Panc1 (cell line): ENCODE measurements around the gene PIGBOS1. TPM values are rescaled to one million over a fixed set of nuclear protein-coding genes. Genes with fewer than 3 reads are reported as not detected.

ENCODE experiments used
- ATAC-seq: fragments of 200-7000 bp; cut with Tn5 transposase; 2 replicates; pipeline ENCODE4 v1.9.1; 2020; ENCODE audit warnings: mild to moderate bottlenecking, moderate library complexity
- BruUV-seq: library from RNA; stranded (reverse); fragments of 400-500 nt; replicated peaks from 2 replicates; lab custom pipeline; 2021; lab: Mats Ljungman, UMichigan
- CTCF ChIA-PET: fragments of 300-600 bp; sonication (Branson Sonifier 250); formaldehyde crosslinking; loops from one replicate; lab custom pipeline; 2022; ENCODE audit warnings: antibody characterized with exemption; lab: Charles Lee
- POLR2A ChIA-PET: fragments of 300-600 bp; sonication (Branson Sonifier 250); formaldehyde crosslinking; loops from one replicate; lab custom pipeline; 2022; ENCODE audit warnings: antibody characterized with exemption; lab: Charles Lee
- DNase-seq: peaks from one replicate; pipeline ENCODE4 v3.0.0-alpha.2; 2010; ENCODE audit warnings: low read depth, low spot score
- H3K27ac ChIP-seq: 2 replicates; pipeline ENCODE4 v1.5.1; 2011; ENCODE audit warnings: mild to moderate bottlenecking, low read length, inconsistent platforms
- H3K27me3 ChIP-seq: fragments of 200-500 bp; sonication (Bioruptor generic); 2 replicates; pipeline ENCODE4 v1.6.0; 2014; ENCODE audit warnings: low read length, inconsistent platforms; ENCODE audit not compliant: control insufficient read depth, insufficient read depth
- H3K36me3 ChIP-seq: fragments of 200-500 bp; sonication (Bioruptor generic); 2 replicates; pipeline ENCODE4 v1.5.1; 2014; ENCODE audit warnings: inconsistent platforms, mild to moderate bottlenecking, low read length, moderate library complexity; ENCODE audit not compliant: control insufficient read depth, insufficient read depth
- H3K4me1 ChIP-seq: 2 replicates; pipeline ENCODE4 v1.5.1; 2011; ENCODE audit warnings: inconsistent platforms, mild to moderate bottlenecking, low read length, moderate library complexity; ENCODE audit not compliant: control insufficient read depth, insufficient read depth
- H3K4me3 ChIP-seq, 2 experiments: 2 replicates each; pipeline ENCODE4 v1.5.1; 2011 to 2012; ENCODE audit warnings: low read depth in 2 of 2, low read length in 2 of 2, mild to moderate bottlenecking in 2 of 2, inconsistent platforms in 1 of 2, moderate library complexity in 1 of 2
- H3K9me3 ChIP-seq: fragments of 200-500 bp; sonication (Bioruptor generic); 2 replicates; pipeline ENCODE4 v1.5.1; 2014; ENCODE audit warnings: low read depth, mild to moderate bottlenecking, inconsistent platforms, low read length, moderate library complexity; ENCODE audit not compliant: control insufficient read depth, insufficient read depth
- CTCF ChIP-seq: fragments of 450-650 bp; IDR thresholded peaks from 2 replicates; pipeline ENCODE4 v1.5.1; 2017; ENCODE audit warnings: mild to moderate bottlenecking
- POLR2AphosphoS5 ChIP-seq: IDR thresholded peaks from 2 replicates; pipeline ENCODE4 v1.6.1; 2012; ENCODE audit warnings: mild to moderate bottlenecking, low read depth, low read length, moderate library complexity
- REST ChIP-seq, 2 experiments: IDR thresholded peaks; 2 replicates each; pipeline ENCODE4 v1.6.1; 2011 to 2012; ENCODE audit warnings: low read depth in 2 of 2, control low read depth in 1 of 2, low read length in 1 of 2, mild to moderate bottlenecking in 1 of 2, moderate library complexity in 1 of 2; ENCODE audit not compliant: insufficient read depth in 1 of 2
- SIN3A ChIP-seq: IDR thresholded peaks from 2 replicates; pipeline ENCODE4 v1.6.1; 2012; ENCODE audit warnings: low read depth, mild to moderate bottlenecking, low read length, moderate library complexity, borderline replicate concordance; ENCODE audit not compliant: insufficient read depth
- TCF7L2 ChIP-seq: IDR thresholded peaks from 2 replicates; pipeline ENCODE4 v1.6.1; 2011; ENCODE audit warnings: mild to moderate bottlenecking, low read depth, low read length, inconsistent platforms
- in situ Hi-C: cut with HindIII; loops from 2 replicates; pipeline ENCODE4 v1.10.0; 2016; ENCODE audit warnings: low sequenced_read_pairs, low pct_unique_long_range_greater_than_20kb
- intact Hi-C: fragments of 100-400 bp; cut with micrococcal nuclease; formaldehyde crosslinking; loops from one replicate; pipeline ENCODE4 v1.10.0; 2022; ENCODE audit not compliant: unreplicated experiment
- total RNA-seq: library from RNA; stranded (reverse); gene quantifications from one replicate; pipeline ENCODE4 v1.2.1, GENCODE V29; 2021; ENCODE audit not compliant: unreplicated experiment

The PIGBOS1 gene
- total RNA-seq, 1 experiment from 2014 or later, result 13.4 TPM

GRCh38 chr15:55353025-55353424, 34.1 kb upstream of the PIGBOS1 start:
- ChIA-PET POLR2A (no interaction called here), CTCF (no interaction called here)
- TF ChIP-seq SIN3A (no peak), CTCF (no peak), REST (IDR thresholded peaks at IDR 0.05; ENCODE audit: insufficient read depth in 1 of 2, low read depth in 2 of 2, low read length in 1 of 2) (no peak), POLR2AphosphoS5 (no peak), TCF7L2 (no peak)
- intact Hi-C loops, result no loop called here
- Histone ChIP-seq H3K4me3 (no peak overlapping the region), H3K36me3 (no peaks in the 10 kb centered on the region), H3K9me3 (no peaks in the 10 kb centered on the region), H3K27ac (no peak overlapping the region), H3K27me3 (no peaks in the 10 kb centered on the region), H3K4me1 (no peaks in the 10 kb centered on the region)
- BruUV-seq, result no TSS peak
- DNase-seq, result no peak
- in situ Hi-C loops, result no loop called here
- no peak for ATAC-seq

GRCh38 chr15:55349282-55349681, 30.4 kb upstream of the PIGBOS1 start:
- in situ Hi-C loops, result no loop called here
- BruUV-seq, result no TSS peak
- intact Hi-C loops, result no loop called here
- ChIA-PET POLR2A (no interaction called here), CTCF (no interaction called here)
- Histone ChIP-seq H3K9me3 (no peaks in the 10 kb centered on the region), H3K36me3 (no peaks in the 10 kb centered on the region), H3K4me1 (no peaks in the 10 kb centered on the region), H3K4me3 (no peak overlapping the region), H3K27me3 (no peaks in the 10 kb centered on the region), H3K27ac (no peak overlapping the region)
- DNase-seq, result no peak
- ATAC-seq, result no peak
- no peak for TF ChIP-seq REST (IDR thresholded peaks at IDR 0.05; ENCODE audit: insufficient read depth in 1 of 2, low read depth in 2 of 2, low read length in 1 of 2)
- TF ChIP-seq SIN3A, result no peak
- no peak for TF ChIP-seq TCF7L2
